Endothelial cell of umbilical vein (primary cell): ENCODE measurements around the gene CNTN5. TPM values are rescaled to one million over a fixed set of nuclear protein-coding genes. Genes with fewer than 3 reads are reported as not detected.

ENCODE experiments used
- BruUV-seq: library from RNA; stranded (reverse); fragments of 400-500 nt; replicated peaks from 2 replicates; lab custom pipeline; 2021; lab: Mats Ljungman, UMichigan
- CTCF ChIA-PET: fragments of 300-600, 350-600 bp; sonication (Branson Sonifier 250); formaldehyde crosslinking; loops from one replicate; lab custom pipeline; 2021; ENCODE audit warnings: antibody characterized with exemption, inconsistent platforms; lab: Charles Lee
- POLR2A ChIA-PET: fragments of 300-600, 350-600 bp; sonication (Branson Sonifier 250); formaldehyde crosslinking; loops from one replicate; lab custom pipeline; 2021; ENCODE audit warnings: antibody characterized with exemption, inconsistent platforms; lab: Charles Lee
- DNase-seq: peaks from one replicate; pipeline ENCODE4 v3.0.0-alpha.2; 2011; ENCODE audit warnings: low read depth, low spot score
- FAIRE-seq: peaks from 2 replicates; lab custom pipeline; 2011; peaks lifted over from hg19 to GRCh38; lab: Jason Lieb, UNC
- H2AFZ ChIP-seq: 2 replicates; pipeline ENCODE4 v1.6.0; 2012; ENCODE audit warnings: low read depth, low read length, control low read depth, inconsistent platforms
- H3K27ac ChIP-seq: 2 replicates; pipeline ENCODE4 v1.5.1; 2011; ENCODE audit warnings: low read depth, mild to moderate bottlenecking, control low read depth, low read length, moderate library complexity; ENCODE audit not compliant: insufficient read depth
- H3K27me3 ChIP-seq, 2 experiments: 2 replicates each; pipeline versions ENCODE4 v1.6.0 to v1.6.1; 2011; ENCODE audit warnings: low read length in 2 of 2, mixed read lengths in 1 of 2; ENCODE audit not compliant: control insufficient read depth in 2 of 2, insufficient read depth in 2 of 2
- H3K36me3 ChIP-seq, 2 experiments: 2 replicates in 1 of 2; 3 replicates in 1 of 2; pipeline ENCODE4 v1.5.1; 2011; ENCODE audit warnings: low read length in 2 of 2, mild to moderate bottlenecking in 1 of 2, moderate library complexity in 1 of 2; ENCODE audit not compliant: control insufficient read depth in 2 of 2, insufficient read depth in 2 of 2; ENCODE audit errors: extremely low read depth in 1 of 2
- H3K4me1 ChIP-seq: 3 replicates; pipeline ENCODE4 v1.5.1; 2011; ENCODE audit warnings: mild to moderate bottlenecking, low read length; ENCODE audit not compliant: control insufficient read depth, insufficient read depth; ENCODE audit errors: extremely low read depth
- H3K4me2 ChIP-seq: 2 replicates; pipeline ENCODE4 v1.6.1; 2011; ENCODE audit warnings: low read length, control low read depth, mixed read lengths; ENCODE audit not compliant: insufficient read depth
- H3K4me3 ChIP-seq, 3 experiments: fragments of 200-600 bp in 1 of 3; sonication (generic), shearing (Covaris generic) in 1 of 3; replicated peaks in 1 of 3; 2 replicates each; pipeline ENCODE4 v1.5.1; 2011 to 2016; ENCODE audit warnings: control low read depth in 3 of 3, low read length in 3 of 3, mild to moderate bottlenecking in 2 of 3, inconsistent platforms in 1 of 3, low read depth in 1 of 3, moderate library complexity in 1 of 3; ENCODE audit not compliant: insufficient read depth in 1 of 3
- H3K79me2 ChIP-seq: 2 replicates; pipeline ENCODE4 v1.6.0; 2012; ENCODE audit warnings: low read length, inconsistent platforms; ENCODE audit not compliant: control insufficient read depth, insufficient read depth
- H3K9ac ChIP-seq: replicated peaks from 2 replicates; pipeline ENCODE3; 2011; ENCODE audit warnings: low read length, control low read depth; ENCODE audit not compliant: insufficient read depth; ENCODE audit errors: extremely low read depth
- H3K9me1 ChIP-seq: replicated peaks from 3 replicates; pipeline ENCODE4 v1.6.0; 2011; ENCODE audit warnings: mild to moderate bottlenecking, low read length; ENCODE audit not compliant: control insufficient read depth, insufficient read depth; ENCODE audit errors: extremely low read depth
- H3K9me3 ChIP-seq: replicated peaks from 2 replicates; pipeline ENCODE4 v1.5.1; 2012; ENCODE audit warnings: low read length, inconsistent platforms; ENCODE audit not compliant: control insufficient read depth, insufficient read depth
- H4K20me1 ChIP-seq: replicated peaks from 2 replicates; pipeline ENCODE3; 2011; ENCODE audit warnings: mild to moderate bottlenecking, low read length; ENCODE audit not compliant: control insufficient read depth, insufficient read depth; ENCODE audit errors: extremely low read depth
- CTCF ChIP-seq, 2 donors: IDR thresholded peaks; 1 replicate in 1 of 2; 2 replicates in 1 of 2; pipeline ENCODE4 v1.5.1; 2011; ENCODE audit warnings: low read length in 2 of 2, mild to moderate bottlenecking in 2 of 2, moderate library complexity in 2 of 2, control low read depth in 1 of 2, inconsistent platforms in 1 of 2, low read depth in 1 of 2; ENCODE audit not compliant: insufficient read depth in 1 of 2; ENCODE audit errors: extremely low read depth in 1 of 2
- EZH2 ChIP-seq: IDR thresholded peaks from 2 replicates; pipeline ENCODE4 v1.6.1; 2012; ENCODE audit warnings: borderline replicate concordance, low read depth, mild to moderate bottlenecking, moderate library complexity, low read length, inconsistent platforms; ENCODE audit not compliant: severe bottlenecking
- FOS ChIP-seq: IDR thresholded peaks from 2 replicates; pipeline ENCODE4 v1.6.1; 2011; ENCODE audit warnings: mild to moderate bottlenecking, low read length, moderate library complexity, borderline replicate concordance; ENCODE audit not compliant: insufficient read depth
- GATA2 ChIP-seq: IDR thresholded peaks from 2 replicates; pipeline ENCODE4 v1.7.0; 2011; ENCODE audit warnings: low read depth, mild to moderate bottlenecking, moderate library complexity, mixed read lengths, low read length; ENCODE audit not compliant: insufficient read length, insufficient read depth
- JUN ChIP-seq: IDR thresholded peaks from 2 replicates; pipeline ENCODE4 v1.6.1; 2011; ENCODE audit warnings: borderline replicate concordance, low read depth; ENCODE audit not compliant: insufficient read length, insufficient read depth
- MAX ChIP-seq: IDR thresholded peaks from 2 replicates; pipeline ENCODE4 v1.6.1; 2011; ENCODE audit not compliant: insufficient read depth, insufficient read length
- MYC ChIP-seq: IDR thresholded peaks from one replicate; pipeline ENCODE4 v1.6.1; 2011; ENCODE audit warnings: mild to moderate bottlenecking, low read depth, low read length
- POLR2A ChIP-seq: IDR thresholded peaks from 2 replicates; pipeline ENCODE4 v1.6.1; 2012; ENCODE audit warnings: low read depth, mild to moderate bottlenecking, control low read depth, low read length
- POLR2AphosphoS5 ChIP-seq: IDR thresholded peaks from 2 replicates; pipeline ENCODE4 v1.6.1; 2012; ENCODE audit warnings: low read depth, mild to moderate bottlenecking, control low read depth, low read length, moderate library complexity; ENCODE audit not compliant: insufficient read depth
- dilution Hi-C: fragments of 300-500 bp; cut with MboI; formaldehyde crosslinking; loops from one replicate; pipeline ENCODE4 v1.15.0; 2019; ENCODE audit warnings: low sequenced_read_pairs; ENCODE audit not compliant: extremely low pct_ligation_motif_present
- intact Hi-C: fragments of 100-400 bp; cut with micrococcal nuclease; formaldehyde crosslinking; loops from one replicate; pipeline ENCODE4 v1.10.0; 2022
- polyA plus RNA-seq, 4 experiments: library from polyadenylated mRNA; depleted of rRNA in 3 of 4; stranded (reverse) in 3 of 4; unstranded in 1 of 4; fragments of >200 nt; gene quantifications; 2 replicates each; pipeline versions ENCODE4 v1.2.1 to v1.2.3, GENCODE V29; 2011 to 2012; ENCODE audit warnings: missing spikeins in 1 of 4
- total RNA-seq: library from RNA; stranded (reverse); gene quantifications from 2 replicates; pipeline ENCODE4 v1.2.3, GENCODE V29; 2021

CNTN5 gene
- total and polyA plus RNA-seq, 2 donors (not counting 3 experiments of a cell fraction or from before 2014, with no cell fraction given) = not detected

- Histone ChIP-seq H2AFZ (no peak overlapping the region), H3K4me2 (no peak overlapping the region), H3K9me1 (no peaks in the 10 kb centered on the region), H3K9me3 (peaks cover 4% of the 10 kb centered on the region), H3K36me3 (no peaks in the 10 kb centered on the region), H3K27me3 (no peaks in the 10 kb centered on the region), H3K4me3 (no peak overlapping the region), H3K9ac (no peak overlapping the region), H3K27ac (no peak overlapping the region), H3K4me1 (no peaks in the 10 kb centered on the region), H3K79me2 (no peaks in the 10 kb centered on the region), H4K20me1 (no peaks in the 10 kb centered on the region)
- intact Hi-C loops (no loop called here), dilution Hi-C loops (no loop called here)
- no peak for DNase-seq
- ChIA-PET CTCF (no interaction called here), POLR2A (no interaction called here)
- no TSS peak for BruUV-seq
- no peak for TF ChIP-seq POLR2A
- no peak for TF ChIP-seq GATA2
- TF ChIP-seq JUN = no peak
- no peak for TF ChIP-seq FOS
- TF ChIP-seq EZH2 = no peak
- no peak for TF ChIP-seq CTCF (IDR thresholded peaks at IDR 0.05; ENCODE audit: extremely low read depth in 1 of 2, insufficient read depth in 1 of 2, low read depth in 1 of 2, low read length in 2 of 2)
- no peak for TF ChIP-seq POLR2AphosphoS5
- no peak for TF ChIP-seq MYC
- TF ChIP-seq MAX = no peak
- no peak for FAIRE-seq
Measured at GRCh38 chr11:100072131-100072530, 1051.4 kb downstream of the CNTN5 start.
